ENCODE data around the gene HS3ST3B1. TPM values are rescaled to one million over a fixed set of nuclear protein-coding genes. Genes with fewer than 3 reads are reported as not detected.

HS3ST3B1 gene
- total RNA-seq, 2 donors from 2014 or later, result 2.7 to 4.8 TPM

DNA sequence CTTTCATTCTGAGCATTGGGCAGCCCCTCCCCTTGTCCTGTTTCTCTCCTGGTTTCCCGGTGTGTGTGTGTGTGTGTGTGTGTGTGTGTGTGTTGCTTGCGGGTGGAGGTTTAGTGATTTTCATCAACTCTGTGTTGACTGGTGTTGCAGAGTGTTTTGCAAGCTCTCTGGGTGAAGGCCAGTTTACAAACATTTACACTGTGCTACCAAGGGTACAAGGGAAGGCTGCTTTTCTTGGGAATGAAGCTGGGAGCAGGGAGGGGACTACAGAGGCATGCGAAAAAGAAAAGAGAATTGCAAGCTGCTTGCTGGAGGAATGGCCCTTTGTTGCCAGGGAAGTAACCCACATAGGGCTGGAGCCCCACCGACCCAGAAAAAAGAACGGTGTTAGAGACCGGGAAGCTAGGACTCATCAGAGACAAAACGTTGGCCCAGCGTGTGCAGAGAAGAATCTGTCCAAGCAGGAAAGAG, 29.6 kb downstream of the HS3ST3B1 start:
- H3K27ac ChIP-seq, result no peak overlapping the region
- TF ChIP-seq, protein P1, sequence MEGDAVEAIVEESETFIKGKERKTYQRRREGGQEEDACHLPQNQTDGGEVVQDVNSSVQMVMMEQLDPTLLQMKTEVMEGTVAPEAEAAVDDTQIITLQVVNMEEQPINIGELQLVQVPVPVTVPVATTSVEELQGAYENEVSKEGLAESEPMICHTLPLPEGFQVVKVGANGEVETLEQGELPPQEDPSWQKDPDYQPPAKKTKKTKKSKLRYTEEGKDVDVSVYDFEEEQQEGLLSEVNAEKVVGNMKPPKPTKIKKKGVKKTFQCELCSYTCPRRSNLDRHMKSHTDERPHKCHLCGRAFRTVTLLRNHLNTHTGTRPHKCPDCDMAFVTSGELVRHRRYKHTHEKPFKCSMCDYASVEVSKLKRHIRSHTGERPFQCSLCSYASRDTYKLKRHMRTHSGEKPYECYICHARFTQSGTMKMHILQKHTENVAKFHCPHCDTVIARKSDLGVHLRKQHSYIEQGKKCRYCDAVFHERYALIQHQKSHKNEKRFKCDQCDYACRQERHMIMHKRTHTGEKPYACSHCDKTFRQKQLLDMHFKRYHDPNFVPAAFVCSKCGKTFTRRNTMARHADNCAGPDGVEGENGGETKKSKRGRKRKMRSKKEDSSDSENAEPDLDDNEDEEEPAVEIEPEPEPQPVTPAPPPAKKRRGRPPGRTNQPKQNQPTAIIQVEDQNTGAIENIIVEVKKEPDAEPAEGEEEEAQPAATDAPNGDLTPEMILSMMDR (IDR thresholded peaks at IDR 0.05), result no peak
- H3K4me3 ChIP-seq, result no peak overlapping the region
- H3K9me3 ChIP-seq, result no peaks in the 10 kb centered on the region
- no peaks in the 10 kb centered on the region for H3K36me3 ChIP-seq
- no peaks in the 10 kb centered on the region for H3K27me3 ChIP-seq (replicated peaks; ENCODE audit: insufficient read depth)
- no peaks in the 10 kb centered on the region for H3K4me1 ChIP-seq (ENCODE audit: control insufficient read depth in 1 of 2, low read depth in 2 of 2)
- ATAC-seq (ENCODE audit: insufficient number of reproducible peaks, low FRiP score, low read depth) (no peak), DNase-seq (ENCODE audit: low spot score) (no peak)

DNA sequence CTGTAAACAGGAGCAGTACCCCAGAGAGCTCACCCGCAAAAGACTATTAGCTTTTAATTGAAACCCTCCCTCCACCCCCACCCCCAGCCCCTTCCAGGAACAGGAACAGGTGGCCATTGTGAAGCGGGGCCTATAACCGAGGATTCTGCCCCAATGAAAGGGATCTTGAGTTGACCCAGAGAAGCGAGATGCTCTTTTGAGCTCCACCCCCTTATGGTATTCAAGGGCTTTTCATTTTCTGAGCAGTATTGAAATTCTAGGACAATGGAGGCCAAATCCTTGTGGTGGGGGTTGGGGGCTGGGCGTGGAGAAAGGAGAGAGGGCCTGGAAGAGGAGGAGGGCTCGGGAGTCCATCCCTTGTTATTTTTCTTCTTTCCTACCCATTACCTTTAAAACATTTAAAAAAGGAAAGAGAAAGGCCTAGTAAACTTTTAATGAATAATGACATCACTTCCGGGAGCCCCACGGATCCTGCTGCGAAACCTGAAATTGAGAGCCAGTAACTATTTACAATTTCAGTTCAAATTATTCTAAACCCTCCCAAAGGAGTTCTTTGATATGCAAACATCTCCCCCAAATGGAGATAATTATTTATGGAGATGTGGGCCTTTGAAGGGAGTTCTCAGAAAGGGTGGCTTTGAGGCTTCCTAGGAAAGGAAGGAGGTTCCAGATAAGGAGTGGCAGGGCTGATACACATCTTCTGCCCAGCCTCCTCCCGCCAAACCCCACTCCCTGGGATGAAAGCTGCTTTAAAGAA, 30.5 kb downstream of the HS3ST3B1 start:
- no peaks in the 10 kb centered on the region for H3K27me3 ChIP-seq (replicated peaks; ENCODE audit: insufficient read depth)
- TF ChIP-seq, protein P1 (IDR thresholded peaks at IDR 0.05), result no peak
- H3K4me3 ChIP-seq, result no peak overlapping the region
- no peak for DNase-seq (ENCODE audit: low spot score)
- H3K27ac ChIP-seq, result no peak overlapping the region
- ATAC-seq (ENCODE audit: insufficient number of reproducible peaks, low FRiP score, low read depth), result no peak
- H3K36me3 ChIP-seq, result no peaks in the 10 kb centered on the region
- H3K9me3 ChIP-seq, result no peaks in the 10 kb centered on the region
- H3K4me1 ChIP-seq (ENCODE audit: control insufficient read depth in 1 of 2, low read depth in 2 of 2), result no peaks in the 10 kb centered on the region

GRCh38 chr17:14331982-14332298, 31.1 kb downstream of the HS3ST3B1 start:
- DNase-seq (ENCODE audit: low spot score) (no peak), ATAC-seq (ENCODE audit: insufficient number of reproducible peaks, low FRiP score, low read depth) (no peak)
- TF ChIP-seq, protein P1 (IDR thresholded peaks at IDR 0.05), result no peak

DNA sequence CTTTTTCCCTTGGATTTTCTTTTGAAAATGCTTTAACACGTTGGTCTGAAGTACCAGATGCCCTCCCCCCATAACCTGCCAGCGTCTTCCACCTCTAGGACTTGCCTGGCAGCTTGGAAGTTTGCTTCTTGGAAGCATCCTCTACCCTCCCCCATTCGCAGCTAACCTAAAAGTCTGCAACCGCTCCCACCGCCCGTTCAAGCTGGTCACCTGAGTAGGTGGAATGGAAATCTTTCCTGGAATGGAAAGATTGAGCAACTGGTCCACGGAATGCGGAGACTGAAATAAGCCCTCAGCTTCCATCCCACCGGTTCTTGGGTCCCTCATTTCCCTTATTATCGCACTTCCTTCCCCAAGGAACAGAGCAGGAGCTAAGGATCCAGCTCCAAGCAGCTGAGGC, 31.4 kb downstream of the HS3ST3B1 start:
- ATAC-seq (ENCODE audit: insufficient number of reproducible peaks, low FRiP score, low read depth) (no peak), DNase-seq (ENCODE audit: low spot score) (no peak)
- no peak overlapping the region for H3K27ac ChIP-seq
- no peak overlapping the region for H3K4me3 ChIP-seq
- H3K36me3 ChIP-seq, result no peaks in the 10 kb centered on the region
- TF ChIP-seq, protein P1 (IDR thresholded peaks at IDR 0.05), result no peak
- no peaks in the 10 kb centered on the region for H3K9me3 ChIP-seq
- H3K4me1 ChIP-seq (ENCODE audit: control insufficient read depth in 1 of 2, low read depth in 2 of 2), result no peaks in the 10 kb centered on the region
- no peaks in the 10 kb centered on the region for H3K27me3 ChIP-seq (replicated peaks; ENCODE audit: insufficient read depth)

More at GRCh38 chr17:14331982-14332298, 31.1 kb downstream of the HS3ST3B1 start:
- no peak overlapping the region for H3K4me3 ChIP-seq
- no peak overlapping the region for H3K27ac ChIP-seq
- no peaks in the 10 kb centered on the region for H3K9me3 ChIP-seq
- H3K4me1 ChIP-seq (ENCODE audit: control insufficient read depth in 1 of 2, low read depth in 2 of 2), result no peaks in the 10 kb centered on the region
- H3K36me3 ChIP-seq, result no peaks in the 10 kb centered on the region
- no peaks in the 10 kb centered on the region for H3K27me3 ChIP-seq (replicated peaks; ENCODE audit: insufficient read depth)

DNA sequence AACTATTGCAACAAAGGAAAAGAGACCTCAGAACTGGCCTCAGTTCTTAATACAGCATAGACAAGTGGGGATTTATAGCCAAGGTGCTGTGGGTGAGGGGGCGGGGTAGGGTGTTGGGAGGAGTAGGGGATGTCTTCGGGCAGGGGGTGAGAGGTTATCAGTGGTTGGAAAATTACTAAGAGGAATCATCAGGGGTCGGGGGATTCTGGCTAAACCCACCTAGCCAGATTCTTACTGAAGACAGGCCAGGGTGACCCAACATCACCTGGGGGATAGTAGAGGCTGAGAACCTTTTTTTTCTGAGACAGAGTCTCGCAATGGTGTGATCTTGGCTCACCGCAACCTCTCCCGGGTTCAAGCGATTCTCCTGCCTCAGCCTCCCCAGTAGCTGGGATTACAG, 32.6 kb downstream of the HS3ST3B1 start:
- H3K27me3 ChIP-seq (replicated peaks; ENCODE audit: insufficient read depth), result no peaks in the 10 kb centered on the region
- TF ChIP-seq, protein P1 (IDR thresholded peaks at IDR 0.05), result no peak
- H3K4me1 ChIP-seq (ENCODE audit: control insufficient read depth in 1 of 2, low read depth in 2 of 2), result no peaks in the 10 kb centered on the region
- H3K27ac ChIP-seq, result no peak overlapping the region
- no peaks in the 10 kb centered on the region for H3K9me3 ChIP-seq
- DNase-seq (ENCODE audit: low spot score) (no peak), ATAC-seq (ENCODE audit: insufficient number of reproducible peaks, low FRiP score, low read depth) (no peak)
- no peak overlapping the region for H3K4me3 ChIP-seq
- no peaks in the 10 kb centered on the region for H3K36me3 ChIP-seq
